ENCODE measurements around the gene CDC42BPA. TPM values are rescaled to one million over a fixed set of nuclear protein-coding genes. Genes with fewer than 3 reads are reported as not detected.
A peak's percentile ranks its signal among the peaks of the same experiment; 100 is the strongest.

CDC42BPA gene
- total and polyA plus RNA-seq, 9 of the 15 experiments (the other 6 are each of a cell fraction or from before 2014, with no cell fraction given), result 8.0 to 77.5 (median 52.1) TPM

- TF ChIP-seq HDGF (IDR thresholded peaks at IDR 0.05) (no peak), ZNF589 (CRISPR knock-in tag; IDR thresholded peaks at IDR 0.05; ENCODE audit: low read depth) (no peak), CREBBP (IDR thresholded peaks at IDR 0.05; ENCODE audit: low read depth, low read length) (no peak), ZNF253 (CRISPR knock-in tag; conservative IDR thresholded peaks at IDR 0.05) (no peak), CHD1 (IDR thresholded peaks at IDR 0.05; ENCODE audit: low read length) (no peak), ZNF644 (tag; IDR thresholded peaks at IDR 0.05; ENCODE audit: low read depth) (no peak), HSF4 (CRISPR knock-in tag; IDR thresholded peaks at IDR 0.05; ENCODE audit: borderline replicate concordance) (no peak), SRSF3 (IDR thresholded peaks at IDR 0.05; ENCODE audit: insufficient read depth, low read length) (0 out of 2 replicates have a peak, but pooled peaks have one; percentile 54), GTF2B (IDR thresholded peaks at IDR 0.05; ENCODE audit: extremely low read depth, insufficient read length) (no peak), PCBP2 (IDR thresholded peaks at IDR 0.05; ENCODE audit: low read depth, low read length, poor library complexity, severe bottlenecking) (peak; percentile 18), FOXM1 (IDR thresholded peaks at IDR 0.05; ENCODE audit: low read depth) (no peak), FOXM1 (CRISPR knock-in tag; IDR thresholded peaks at IDR 0.05; ENCODE audit: low read depth) (peak; percentile 65; the same call in 1 of the 2 replicates), SMAD4 (CRISPR knock-in tag; conservative IDR thresholded peaks at IDR 0.05) (peak; percentile 85), MIER1 (IDR thresholded peaks at IDR 0.05; ENCODE audit: low read depth) (no peak), TAL1 (IDR thresholded peaks at IDR 0.05) (no peak), SAFB (IDR thresholded peaks at IDR 0.05; ENCODE audit: borderline replicate concordance, low read depth, low read length) (peak; percentile 77; the same call in 1 of the 2 replicates), ZNF41 (CRISPR knock-in tag; conservative IDR thresholded peaks at IDR 0.05) (no peak), GTF2F1 (IDR thresholded peaks at IDR 0.05; ENCODE audit: low read depth, low read length) (0 out of 2 replicates have a peak, but pooled peaks have one; percentile 36), HDAC1 (IDR thresholded peaks at IDR 0.05) (peak in 1 of 2 experiments; percentile 45; a peak in 1 of 4 replicates), PHF8 (IDR thresholded peaks at IDR 0.05; ENCODE audit: borderline replicate concordance, low read length) (peak; percentile 87; the same call in 1 of the 2 replicates), MITF (IDR thresholded peaks at IDR 0.05) (0 out of 2 replicates have a peak, but pooled peaks have one; percentile 15), NUFIP1 (IDR thresholded peaks at IDR 0.05; ENCODE audit: partially characterized antibody) (no peak), TAF1 (IDR thresholded peaks at IDR 0.05; ENCODE audit: control insufficient read depth, extremely low read depth, insufficient read depth, low read length, severe bottlenecking) (peak; percentile 72)
- TF ChIP-seq, protein P1, sequence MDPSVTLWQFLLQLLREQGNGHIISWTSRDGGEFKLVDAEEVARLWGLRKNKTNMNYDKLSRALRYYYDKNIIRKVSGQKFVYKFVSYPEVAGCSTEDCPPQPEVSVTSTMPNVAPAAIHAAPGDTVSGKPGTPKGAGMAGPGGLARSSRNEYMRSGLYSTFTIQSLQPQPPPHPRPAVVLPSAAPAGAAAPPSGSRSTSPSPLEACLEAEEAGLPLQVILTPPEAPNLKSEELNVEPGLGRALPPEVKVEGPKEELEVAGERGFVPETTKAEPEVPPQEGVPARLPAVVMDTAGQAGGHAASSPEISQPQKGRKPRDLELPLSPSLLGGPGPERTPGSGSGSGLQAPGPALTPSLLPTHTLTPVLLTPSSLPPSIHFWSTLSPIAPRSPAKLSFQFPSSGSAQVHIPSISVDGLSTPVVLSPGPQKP (CRISPR knock-in tag; IDR thresholded peaks at IDR 0.05), result no peak
These were observed at the start of gene CDC42BPA (continued) for GRCh38 chr1:227318016-227318852.
